Liver (tissue), 9 donors: ENCODE data around the gene NCAPH2. TPM values are rescaled to one million over a fixed set of nuclear protein-coding genes. Genes with fewer than 3 reads are reported as not detected.

Experiments
- DNase-seq: peaks from one replicate; pipeline ENCODE4 v3.0.0-alpha.2; 2017; ENCODE audit warnings: low spot score
- H3K27ac ChIP-seq, 2 donors: one replicate each; pipeline ENCODE4 v1.7.0; 2013; ENCODE audit warnings: inconsistent platforms in 2 of 2, low read length in 2 of 2, control low read depth in 1 of 2, low read depth in 1 of 2, mild to moderate bottlenecking in 1 of 2
- H3K27me3 ChIP-seq, 4 donors: one replicate each; pipeline versions ENCODE4 v1.6.1 to v1.7.0; 2013; ENCODE audit warnings: low read length in 3 of 4, inconsistent platforms in 1 of 4, mild to moderate bottlenecking in 1 of 4, moderate library complexity in 1 of 4; ENCODE audit not compliant: control insufficient read depth in 4 of 4, insufficient read depth in 4 of 4
- H3K36me3 ChIP-seq, 4 donors: one replicate each; pipeline versions ENCODE4 v1.6.1 to v1.7.0; 2013; ENCODE audit warnings: low read length in 3 of 4, mild to moderate bottlenecking in 3 of 4, low read depth in 1 of 4, moderate library complexity in 1 of 4; ENCODE audit not compliant: control insufficient read depth in 4 of 4, insufficient read depth in 3 of 4
- H3K4me1 ChIP-seq, 4 donors: one replicate each; pipeline versions ENCODE4 v1.6.1 to v1.7.0; 2013; ENCODE audit warnings: low read length in 3 of 4, mild to moderate bottlenecking in 3 of 4, moderate library complexity in 1 of 4; ENCODE audit not compliant: control insufficient read depth in 4 of 4, insufficient read depth in 4 of 4
- H3K4me3 ChIP-seq, 3 donors: one replicate each; pipeline versions ENCODE4 v1.6.1 to v1.7.0; 2013; ENCODE audit warnings: low read length in 3 of 3, control low read depth in 1 of 3, low read depth in 1 of 3, mild to moderate bottlenecking in 1 of 3
- H3K9ac ChIP-seq, 2 donors: one replicate each; pipeline ENCODE4 v1.7.0; 2013; ENCODE audit warnings: low read length in 2 of 2, mild to moderate bottlenecking in 2 of 2, moderate library complexity in 2 of 2, control low read depth in 1 of 2, low read depth in 1 of 2
- H3K9me3 ChIP-seq, 4 donors: one replicate each; pipeline versions ENCODE4 v1.6.1 to v1.7.0; 2013; ENCODE audit warnings: low read length in 3 of 4; ENCODE audit not compliant: control insufficient read depth in 4 of 4
- EGR1 ChIP-seq, 2 donors: IDR thresholded peaks; 2 replicates each; pipeline ENCODE4 v1.6.1; 2016 to 2018; ENCODE audit warnings: antibody characterized with exemption in 2 of 2, low read depth in 2 of 2
- FOXA1 ChIP-seq: IDR thresholded peaks from 2 replicates; pipeline ENCODE4 v1.6.1; 2016; ENCODE audit warnings: antibody characterized with exemption
- FOXA2 ChIP-seq: IDR thresholded peaks from 2 replicates; pipeline ENCODE4 v1.6.1; 2016; ENCODE audit warnings: antibody characterized with exemption
- GABPA ChIP-seq, 2 donors: IDR thresholded peaks in 1 of 2; conservative IDR thresholded peaks in 1 of 2; 2 replicates each; pipeline ENCODE4 v1.6.1; 2016; ENCODE audit warnings: antibody characterized with exemption in 2 of 2, mild to moderate bottlenecking in 1 of 2, moderate library complexity in 1 of 2
- HNF4A ChIP-seq, 2 donors: conservative IDR thresholded peaks; 2 replicates each; pipeline ENCODE4 v1.6.1; 2016; ENCODE audit warnings: antibody characterized with exemption in 2 of 2, mild to moderate bottlenecking in 2 of 2
- HNF4G ChIP-seq: IDR thresholded peaks from 2 replicates; pipeline ENCODE4 v1.6.1; 2016; ENCODE audit warnings: antibody characterized with exemption
- JUND ChIP-seq, 2 donors: IDR thresholded peaks; 2 replicates each; pipeline ENCODE4 v1.6.1; 2016; ENCODE audit warnings: antibody characterized with exemption in 2 of 2
- NR2F2 ChIP-seq: IDR thresholded peaks from 2 replicates; pipeline ENCODE4 v1.6.1; 2016; ENCODE audit warnings: antibody characterized with exemption
- RXRA ChIP-seq, 2 donors: IDR thresholded peaks; 2 replicates each; pipeline ENCODE4 v1.6.1; 2017 to 2018; ENCODE audit warnings: antibody characterized with exemption in 2 of 2, mild to moderate bottlenecking in 1 of 2
- SP1 ChIP-seq: IDR thresholded peaks from 2 replicates; pipeline ENCODE4 v1.6.1; 2018; ENCODE audit warnings: antibody characterized with exemption, mild to moderate bottlenecking
- TAF1 ChIP-seq: conservative IDR thresholded peaks from 2 replicates; pipeline ENCODE4 v1.6.1; 2016; ENCODE audit warnings: antibody characterized with exemption, mild to moderate bottlenecking
- YY1 ChIP-seq: IDR thresholded peaks from 2 replicates; pipeline ENCODE4 v1.6.1; 2016; ENCODE audit warnings: antibody characterized with exemption, mild to moderate bottlenecking
- WGBS: extraction: QIAGEN DNeasy Blood & Tissue Kit; methylation state at CpG from one replicate; pipeline ENCODE4 v1.1.7; 2013; 5-methylcytosine and 5-hydroxymethylcytosine counted together
- polyA plus RNA-seq, 2 donors: library from polyadenylated mRNA; stranded (reverse) in 1 of 2; unstranded in 1 of 2; fragments of 200-250 nt in 1 of 2; fragments of >200 nt in 1 of 2; fragmentation: Nextera tagmentation in 1 of 2; extraction: Ambion mirVana in 1 of 2; gene quantifications; one replicate each; pipeline versions ENCODE4 v1.2.1 to v1.2.3, GENCODE V29; 2013 to 2015
- total RNA-seq, 2 donors: library from RNA; depleted of rRNA; stranded (reverse); fragments of >200 nt; gene quantifications; one replicate each; pipeline ENCODE4 v1.2.3, GENCODE V29; 2014
- TF ChIP-seq, protein P1 (sequence below): IDR thresholded peaks from 2 replicates; pipeline ENCODE4 v1.6.1; 2016; ENCODE audit warnings: antibody characterized with exemption
- TF ChIP-seq, protein P2 (sequence below): fragments of 150-350 bp; IDR thresholded peaks from 2 replicates; pipeline ENCODE4 v1.5.1; 2017; ENCODE audit warnings: improper control_type of control experiment, low read depth, low read length; ENCODE audit not compliant: missing input control
- TF ChIP-seq, protein P3 (sequence below): IDR thresholded peaks from 2 replicates; pipeline ENCODE4 v1.6.1; 2016; ENCODE audit warnings: antibody characterized with exemption
- TF ChIP-seq, protein P4 (sequence below): IDR thresholded peaks from 2 replicates; pipeline ENCODE4 v1.6.1; 2016; ENCODE audit warnings: antibody characterized with exemption, mild to moderate bottlenecking
- TF ChIP-seq, protein P5 (sequence below): IDR thresholded peaks from 2 replicates; pipeline ENCODE4 v1.6.1; 2016; ENCODE audit warnings: antibody characterized with exemption
- donor health status: healthy.
- donor health status: healthy.
- donor health status: healthy.
- donor health status: healthy.
- donor health status: healthy.

Gene NCAPH2
- total and polyA plus RNA-seq, 4 donors, result 12.0 to 30.8 (median 13.9) TPM

DNA sequence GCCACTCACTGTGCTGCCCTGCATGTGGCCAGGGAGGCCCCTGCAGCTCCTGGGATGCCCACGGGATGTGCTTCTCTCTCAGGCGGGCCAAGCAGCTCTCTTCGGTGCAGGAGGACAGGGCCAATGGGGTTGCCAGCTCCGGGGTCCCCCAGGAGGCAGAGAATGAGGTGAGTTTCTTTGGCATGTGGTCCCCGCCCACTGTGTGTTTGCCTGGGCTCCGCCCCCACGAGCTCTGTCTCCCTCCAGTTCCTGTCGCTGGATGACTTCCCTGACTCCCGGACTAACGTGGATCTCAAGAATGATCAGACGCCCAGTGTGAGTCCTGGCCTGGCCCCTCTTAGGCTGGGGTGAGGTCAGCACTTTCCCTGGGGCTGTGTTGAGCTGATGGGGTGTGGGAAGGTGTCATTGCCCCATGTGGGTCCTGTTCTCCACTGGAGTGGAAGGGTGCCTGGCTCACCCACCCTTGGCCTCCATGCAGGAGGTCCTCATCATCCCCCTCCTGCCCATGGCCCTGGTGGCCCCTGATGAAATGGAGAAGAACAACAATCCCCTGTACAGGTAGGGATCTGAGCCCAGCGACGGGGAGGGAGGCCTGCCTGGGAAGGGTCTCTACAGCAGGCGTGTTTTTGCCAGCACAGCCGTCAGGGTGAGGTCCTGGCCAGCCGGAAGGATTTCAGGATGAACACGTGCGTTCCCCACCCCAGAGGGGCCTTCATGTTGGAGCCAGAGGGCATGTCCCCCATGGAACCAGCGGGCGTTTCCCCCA lies 9.7 kb downstream of the NCAPH2 start:
- no peaks in the 10 kb centered on the region for H3K27me3 ChIP-seq
- H3K27ac ChIP-seq, result no peak overlapping the region
- H3K9me3 ChIP-seq, result no peaks in the 10 kb centered on the region
- no peaks in the 10 kb centered on the region for H3K4me1 ChIP-seq
- DNase-seq, result no peak
- WGBS, result 92% methylated on average over 20 of the region's 20 CpGs
- H3K36me3 ChIP-seq, result peaks cover 2 to 44% (median 11%) of the 10 kb centered on the region in 4 donors
- TF ChIP-seq HNF4G (no peak), YY1 (no peak), FOXA2 (no peak), JUND (IDR thresholded peaks at IDR 0.05) (no peak), FOXA1 (no peak), GABPA (IDR thresholded peaks at IDR 0.05 in 1 of 2, conservative IDR thresholded peaks at IDR 0.05 in 1 of 2) (no peak), RXRA (IDR thresholded peaks at IDR 0.05) (no peak), NR2F2 (no peak), TAF1 (no peak), HNF4A (conservative IDR thresholded peaks at IDR 0.05) (no peak), SP1 (no peak), EGR1 (IDR thresholded peaks at IDR 0.05; ENCODE audit: low read depth in 2 of 2) (no peak)
- TF ChIP-seq, protein P1, sequence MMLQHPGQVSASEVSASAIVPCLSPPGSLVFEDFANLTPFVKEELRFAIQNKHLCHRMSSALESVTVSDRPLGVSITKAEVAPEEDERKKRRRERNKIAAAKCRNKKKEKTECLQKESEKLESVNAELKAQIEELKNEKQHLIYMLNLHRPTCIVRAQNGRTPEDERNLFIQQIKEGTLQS, result no peak
- TF ChIP-seq, protein P2, sequence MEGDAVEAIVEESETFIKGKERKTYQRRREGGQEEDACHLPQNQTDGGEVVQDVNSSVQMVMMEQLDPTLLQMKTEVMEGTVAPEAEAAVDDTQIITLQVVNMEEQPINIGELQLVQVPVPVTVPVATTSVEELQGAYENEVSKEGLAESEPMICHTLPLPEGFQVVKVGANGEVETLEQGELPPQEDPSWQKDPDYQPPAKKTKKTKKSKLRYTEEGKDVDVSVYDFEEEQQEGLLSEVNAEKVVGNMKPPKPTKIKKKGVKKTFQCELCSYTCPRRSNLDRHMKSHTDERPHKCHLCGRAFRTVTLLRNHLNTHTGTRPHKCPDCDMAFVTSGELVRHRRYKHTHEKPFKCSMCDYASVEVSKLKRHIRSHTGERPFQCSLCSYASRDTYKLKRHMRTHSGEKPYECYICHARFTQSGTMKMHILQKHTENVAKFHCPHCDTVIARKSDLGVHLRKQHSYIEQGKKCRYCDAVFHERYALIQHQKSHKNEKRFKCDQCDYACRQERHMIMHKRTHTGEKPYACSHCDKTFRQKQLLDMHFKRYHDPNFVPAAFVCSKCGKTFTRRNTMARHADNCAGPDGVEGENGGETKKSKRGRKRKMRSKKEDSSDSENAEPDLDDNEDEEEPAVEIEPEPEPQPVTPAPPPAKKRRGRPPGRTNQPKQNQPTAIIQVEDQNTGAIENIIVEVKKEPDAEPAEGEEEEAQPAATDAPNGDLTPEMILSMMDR, result no peak
- TF ChIP-seq, protein P3, sequence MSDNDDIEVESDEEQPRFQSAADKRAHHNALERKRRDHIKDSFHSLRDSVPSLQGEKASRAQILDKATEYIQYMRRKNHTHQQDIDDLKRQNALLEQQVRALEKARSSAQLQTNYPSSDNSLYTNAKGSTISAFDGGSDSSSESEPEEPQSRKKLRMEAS, result no peak
- TF ChIP-seq, protein P4, sequence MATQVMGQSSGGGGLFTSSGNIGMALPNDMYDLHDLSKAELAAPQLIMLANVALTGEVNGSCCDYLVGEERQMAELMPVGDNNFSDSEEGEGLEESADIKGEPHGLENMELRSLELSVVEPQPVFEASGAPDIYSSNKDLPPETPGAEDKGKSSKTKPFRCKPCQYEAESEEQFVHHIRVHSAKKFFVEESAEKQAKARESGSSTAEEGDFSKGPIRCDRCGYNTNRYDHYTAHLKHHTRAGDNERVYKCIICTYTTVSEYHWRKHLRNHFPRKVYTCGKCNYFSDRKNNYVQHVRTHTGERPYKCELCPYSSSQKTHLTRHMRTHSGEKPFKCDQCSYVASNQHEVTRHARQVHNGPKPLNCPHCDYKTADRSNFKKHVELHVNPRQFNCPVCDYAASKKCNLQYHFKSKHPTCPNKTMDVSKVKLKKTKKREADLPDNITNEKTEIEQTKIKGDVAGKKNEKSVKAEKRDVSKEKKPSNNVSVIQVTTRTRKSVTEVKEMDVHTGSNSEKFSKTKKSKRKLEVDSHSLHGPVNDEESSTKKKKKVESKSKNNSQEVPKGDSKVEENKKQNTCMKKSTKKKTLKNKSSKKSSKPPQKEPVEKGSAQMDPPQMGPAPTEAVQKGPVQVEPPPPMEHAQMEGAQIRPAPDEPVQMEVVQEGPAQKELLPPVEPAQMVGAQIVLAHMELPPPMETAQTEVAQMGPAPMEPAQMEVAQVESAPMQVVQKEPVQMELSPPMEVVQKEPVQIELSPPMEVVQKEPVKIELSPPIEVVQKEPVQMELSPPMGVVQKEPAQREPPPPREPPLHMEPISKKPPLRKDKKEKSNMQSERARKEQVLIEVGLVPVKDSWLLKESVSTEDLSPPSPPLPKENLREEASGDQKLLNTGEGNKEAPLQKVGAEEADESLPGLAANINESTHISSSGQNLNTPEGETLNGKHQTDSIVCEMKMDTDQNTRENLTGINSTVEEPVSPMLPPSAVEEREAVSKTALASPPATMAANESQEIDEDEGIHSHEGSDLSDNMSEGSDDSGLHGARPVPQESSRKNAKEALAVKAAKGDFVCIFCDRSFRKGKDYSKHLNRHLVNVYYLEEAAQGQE, result no peak
- TF ChIP-seq, protein P5, sequence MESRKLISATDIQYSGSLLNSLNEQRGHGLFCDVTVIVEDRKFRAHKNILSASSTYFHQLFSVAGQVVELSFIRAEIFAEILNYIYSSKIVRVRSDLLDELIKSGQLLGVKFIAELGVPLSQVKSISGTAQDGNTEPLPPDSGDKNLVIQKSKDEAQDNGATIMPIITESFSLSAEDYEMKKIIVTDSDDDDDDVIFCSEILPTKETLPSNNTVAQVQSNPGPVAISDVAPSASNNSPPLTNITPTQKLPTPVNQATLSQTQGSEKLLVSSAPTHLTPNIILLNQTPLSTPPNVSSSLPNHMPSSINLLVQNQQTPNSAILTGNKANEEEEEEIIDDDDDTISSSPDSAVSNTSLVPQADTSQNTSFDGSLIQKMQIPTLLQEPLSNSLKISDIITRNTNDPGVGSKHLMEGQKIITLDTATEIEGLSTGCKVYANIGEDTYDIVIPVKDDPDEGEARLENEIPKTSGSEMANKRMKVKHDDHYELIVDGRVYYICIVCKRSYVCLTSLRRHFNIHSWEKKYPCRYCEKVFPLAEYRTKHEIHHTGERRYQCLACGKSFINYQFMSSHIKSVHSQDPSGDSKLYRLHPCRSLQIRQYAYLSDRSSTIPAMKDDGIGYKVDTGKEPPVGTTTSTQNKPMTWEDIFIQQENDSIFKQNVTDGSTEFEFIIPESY, result no peak
- no peak overlapping the region for H3K9ac ChIP-seq
- no peak overlapping the region for H3K4me3 ChIP-seq
